ENCODE data around the gene FBN1.

DNA sequence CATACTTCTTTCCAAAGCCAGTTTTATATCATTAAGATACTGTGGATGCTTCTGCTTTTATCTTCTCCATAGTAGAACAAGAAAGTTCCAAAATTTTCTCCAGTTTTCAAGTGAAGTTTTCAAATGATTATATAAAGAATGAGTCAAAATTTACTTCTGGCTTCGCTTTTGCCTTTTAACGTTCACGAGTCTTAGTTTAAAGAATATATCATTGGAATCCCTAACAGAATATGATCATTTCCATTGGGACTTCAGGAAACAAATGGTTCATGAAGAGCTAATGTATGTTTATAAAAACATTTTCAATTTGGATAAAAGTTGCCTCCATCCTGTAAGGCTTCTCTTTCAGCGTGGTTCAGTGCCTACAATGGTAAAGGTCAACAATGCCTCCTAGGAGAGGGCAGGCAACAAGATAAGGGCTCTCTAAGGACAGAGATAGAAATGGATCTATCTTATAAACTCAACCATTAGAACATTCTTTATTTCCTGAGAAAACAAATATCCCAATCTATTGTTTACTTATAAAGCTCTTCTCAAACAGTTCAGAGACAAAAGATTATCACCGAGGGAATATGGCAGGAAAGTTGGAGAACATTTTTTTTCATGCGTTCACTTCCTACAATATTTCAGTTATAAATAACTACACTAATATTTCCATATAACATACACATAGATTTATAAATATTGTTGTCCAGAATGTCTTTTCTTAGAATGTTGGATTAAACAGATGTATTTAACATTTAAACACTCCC, 60.5 kb downstream of the FBN1 start:
- TF ChIP-seq POLR2AphosphoS5 (IDR thresholded peaks at IDR 0.05), result no peak
- TF ChIP-seq POLR2A (IDR thresholded peaks at IDR 0.05), result no peak
- TF ChIP-seq, protein P1, sequence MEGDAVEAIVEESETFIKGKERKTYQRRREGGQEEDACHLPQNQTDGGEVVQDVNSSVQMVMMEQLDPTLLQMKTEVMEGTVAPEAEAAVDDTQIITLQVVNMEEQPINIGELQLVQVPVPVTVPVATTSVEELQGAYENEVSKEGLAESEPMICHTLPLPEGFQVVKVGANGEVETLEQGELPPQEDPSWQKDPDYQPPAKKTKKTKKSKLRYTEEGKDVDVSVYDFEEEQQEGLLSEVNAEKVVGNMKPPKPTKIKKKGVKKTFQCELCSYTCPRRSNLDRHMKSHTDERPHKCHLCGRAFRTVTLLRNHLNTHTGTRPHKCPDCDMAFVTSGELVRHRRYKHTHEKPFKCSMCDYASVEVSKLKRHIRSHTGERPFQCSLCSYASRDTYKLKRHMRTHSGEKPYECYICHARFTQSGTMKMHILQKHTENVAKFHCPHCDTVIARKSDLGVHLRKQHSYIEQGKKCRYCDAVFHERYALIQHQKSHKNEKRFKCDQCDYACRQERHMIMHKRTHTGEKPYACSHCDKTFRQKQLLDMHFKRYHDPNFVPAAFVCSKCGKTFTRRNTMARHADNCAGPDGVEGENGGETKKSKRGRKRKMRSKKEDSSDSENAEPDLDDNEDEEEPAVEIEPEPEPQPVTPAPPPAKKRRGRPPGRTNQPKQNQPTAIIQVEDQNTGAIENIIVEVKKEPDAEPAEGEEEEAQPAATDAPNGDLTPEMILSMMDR (IDR thresholded peaks at IDR 0.05), result no peak
